HUDEP-2 (cell line): ENCODE data around the gene MAML2.

Experiments used
- DNase-seq, 76 experiments: peaks; one replicate each; lab custom pipeline; 2025; ENCODE audit not compliant: unreplicated experiment in 76 of 76; lab: John Stamatoyannopoulos, UW

The MAML2 gene

GRCh38 chr11:96339706-96340554, 3.1 kb downstream of the MAML2 start:
- no peak for DNase-seq

DNA sequence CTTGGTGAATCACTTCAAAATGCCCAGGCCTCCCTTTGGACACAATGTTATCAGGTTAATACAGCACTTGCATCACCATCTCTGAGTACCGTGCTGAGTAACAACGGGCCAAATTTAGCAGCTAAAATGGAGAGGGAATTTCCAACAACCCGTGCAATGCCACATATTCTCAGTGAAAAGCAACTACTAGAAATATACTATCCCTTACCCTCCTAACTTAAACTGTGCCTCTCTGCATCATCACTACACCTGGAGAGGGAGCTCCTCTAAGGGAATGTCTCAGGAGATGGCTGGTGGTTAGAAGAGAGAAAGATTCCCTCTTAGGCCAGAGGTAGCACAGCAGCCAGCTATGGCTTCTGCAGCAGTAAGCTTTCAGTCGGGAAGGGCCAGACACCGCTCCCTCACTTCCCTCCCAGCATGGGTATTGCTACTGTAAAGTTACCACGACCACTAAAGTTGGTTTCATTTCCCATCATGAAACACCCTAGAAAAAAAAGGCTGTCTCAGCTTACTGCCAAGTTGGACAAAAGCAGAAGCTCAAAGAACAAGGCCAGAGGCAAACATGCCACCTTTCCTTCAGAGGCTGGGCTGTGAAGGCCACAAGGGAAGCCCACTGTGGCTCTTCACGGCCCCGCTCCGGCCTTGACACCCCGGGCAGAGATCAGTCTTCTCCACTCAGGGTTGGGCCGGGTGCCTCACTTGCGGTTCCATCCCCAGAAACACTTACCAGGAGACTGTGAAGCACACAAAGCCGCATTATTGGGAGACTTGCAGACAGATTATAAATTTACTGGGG, 3.9 kb downstream of the MAML2 start:
- DNase-seq = peak in 1 of 76 experiments; percentile 21

DNA sequence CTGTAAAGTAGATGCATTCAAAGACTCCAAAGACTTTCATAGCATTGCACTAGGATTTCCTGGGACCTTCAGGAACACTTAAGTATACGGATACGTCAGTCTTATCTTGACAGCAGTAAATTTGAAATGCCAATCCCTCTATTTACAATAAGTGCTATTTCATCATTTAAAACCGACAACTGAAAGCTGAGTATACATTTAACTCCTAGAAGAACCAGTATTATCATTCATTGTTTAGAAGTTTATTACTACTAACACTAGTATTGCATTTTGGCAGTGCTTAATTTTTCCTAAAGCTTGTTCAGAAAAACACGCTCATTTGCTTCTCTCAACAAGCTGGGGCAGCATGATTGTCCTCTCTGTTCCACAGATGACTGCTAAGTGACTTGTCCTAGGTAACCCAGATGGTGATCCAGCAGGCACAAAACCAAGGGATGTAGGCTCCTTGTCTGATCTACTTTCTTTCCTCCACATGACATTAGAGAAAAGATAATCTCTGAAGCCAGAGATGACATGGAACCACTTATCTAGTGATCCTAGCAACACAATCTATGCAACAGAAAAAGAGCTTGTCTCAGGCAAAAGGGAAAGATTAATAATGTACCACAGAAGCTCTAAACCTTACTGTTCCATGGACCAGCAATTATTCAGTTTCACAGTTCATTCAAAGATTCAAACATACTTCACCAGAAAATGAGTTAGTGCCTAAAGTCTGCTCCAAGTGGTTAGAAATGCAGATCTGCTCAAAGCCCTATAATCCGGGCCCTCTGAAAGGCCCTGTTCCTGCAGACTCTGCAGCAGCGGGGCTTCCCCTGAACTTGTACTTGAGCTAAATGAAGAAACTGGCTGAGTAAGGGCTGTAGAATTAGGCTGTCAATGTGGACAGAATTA, 5.2 kb downstream of the MAML2 start:
- peak in 1 of 76 experiments; percentile 3 for DNase-seq

DNA sequence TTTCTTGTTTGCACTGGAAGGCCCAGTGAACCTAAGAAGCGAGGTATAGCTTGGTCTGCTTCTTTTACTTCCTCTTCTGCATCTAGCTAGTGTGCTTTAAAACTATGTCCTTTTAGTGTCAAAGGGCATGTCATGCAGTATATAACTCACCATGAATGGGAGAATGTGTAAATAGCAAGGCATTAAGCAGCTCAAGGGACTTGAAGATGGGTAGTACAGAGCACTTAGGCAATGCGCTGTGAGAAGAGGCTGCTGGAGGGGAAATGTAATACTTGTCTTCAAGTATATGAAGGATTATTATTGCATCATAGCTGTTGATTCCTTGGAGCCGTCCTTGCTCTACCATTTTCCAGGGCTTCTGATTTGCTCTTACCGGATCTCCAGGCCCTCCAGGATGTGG, 7.6 kb downstream of the MAML2 start:
- no peak for DNase-seq

- no peak for DNase-seq
Observed at GRCh38 chr11:96334219-96334618, 8.8 kb downstream of the MAML2 start.

DNA sequence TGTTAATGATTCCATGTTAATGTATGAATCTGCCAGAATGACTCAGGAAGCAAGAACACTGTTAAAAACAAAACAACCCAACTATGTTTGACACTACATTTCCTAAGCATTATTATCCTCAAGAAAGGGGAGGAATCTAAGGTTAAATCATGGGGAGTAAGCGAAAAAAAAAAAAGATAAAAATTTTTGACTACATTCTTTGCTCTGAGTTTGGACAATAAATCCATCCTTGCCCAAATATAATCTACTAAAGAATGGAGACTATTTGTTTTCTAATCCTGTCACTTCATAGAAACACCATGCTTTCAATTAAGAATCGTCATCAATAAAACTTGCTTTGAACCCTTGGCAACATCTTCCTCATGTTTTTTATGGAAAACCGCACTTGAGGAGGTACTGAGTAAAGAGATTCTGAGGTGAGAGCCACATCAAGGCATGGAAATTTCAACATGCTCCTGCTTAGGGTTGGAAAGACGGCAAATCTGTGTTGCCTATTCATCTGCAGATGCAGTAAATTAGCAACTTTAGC, 9.7 kb downstream of the MAML2 start:
- no peak for DNase-seq

GRCh38 chr11:96332126-96332771, 10.7 kb downstream of the MAML2 start:
- DNase-seq = no peak

DNA sequence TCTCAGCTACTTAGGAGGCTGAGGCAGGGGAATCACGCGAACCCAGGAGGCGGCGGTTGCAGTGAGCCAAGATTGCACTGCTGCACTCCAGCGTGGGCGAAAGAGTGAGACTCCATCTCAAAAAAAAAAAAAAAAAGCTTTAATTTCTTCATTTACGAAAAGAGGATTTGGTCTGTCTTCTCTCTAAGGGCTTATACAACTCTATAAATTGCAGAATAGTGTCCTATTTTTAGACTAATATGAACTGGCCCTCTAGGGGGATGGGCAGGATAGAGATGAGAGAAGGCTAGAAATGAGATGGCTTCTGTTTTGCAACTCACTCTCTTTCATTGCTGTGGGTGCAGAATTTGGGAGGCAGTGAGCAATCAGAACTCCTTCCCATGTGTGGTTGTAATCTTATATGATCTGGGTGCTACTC, 11.3 kb downstream of the MAML2 start:
- DNase-seq = no peak

DNA sequence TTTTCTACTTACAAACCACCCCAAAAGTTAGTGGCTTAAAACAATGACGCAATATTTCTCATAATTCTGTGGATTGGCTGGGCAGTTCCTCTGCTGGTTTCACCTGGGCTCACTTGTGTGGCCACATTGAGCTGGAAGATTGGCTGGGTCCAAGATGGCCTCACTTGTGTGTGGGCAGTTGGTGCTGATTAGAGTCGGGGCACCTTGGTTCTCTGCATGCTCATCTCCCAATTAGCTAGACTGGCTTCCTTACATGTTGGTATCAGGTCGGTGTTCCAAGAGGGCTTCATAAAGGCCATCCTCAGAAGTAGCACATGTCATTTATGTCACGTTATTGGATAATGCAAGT, 12.5 kb downstream of the MAML2 start:
- no peak for DNase-seq

DNA sequence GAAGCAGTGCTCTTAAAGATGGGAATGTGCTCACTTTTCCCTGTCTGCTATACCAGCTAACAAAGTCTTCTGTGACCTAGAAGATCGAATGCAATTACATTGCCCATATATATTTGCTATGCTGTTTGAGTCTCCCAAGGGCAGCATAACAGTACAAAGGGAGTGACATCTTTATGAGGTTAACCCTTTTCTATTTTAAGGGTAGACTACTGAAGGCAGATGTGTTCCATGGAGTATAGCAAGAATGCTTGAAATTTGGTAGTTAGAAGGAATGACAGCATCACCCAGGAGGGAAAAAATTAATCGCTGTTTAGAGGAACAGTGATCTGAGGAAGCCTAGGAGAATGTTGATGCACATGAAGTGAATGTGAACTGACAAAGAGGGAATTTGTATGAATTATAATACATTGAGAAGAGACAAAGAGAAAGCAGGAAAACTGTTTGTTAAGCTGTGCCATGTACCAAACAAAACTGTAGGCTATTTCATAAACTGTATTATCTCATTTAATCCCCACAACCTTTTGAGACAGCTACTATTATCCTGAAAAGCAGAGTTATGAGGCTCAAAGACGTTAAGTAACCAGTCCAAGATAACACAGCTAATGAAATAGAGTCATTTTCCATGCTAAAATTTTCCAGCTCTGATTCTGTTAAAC, 13.0 kb downstream of the MAML2 start:
- DNase-seq = no peak

DNA sequence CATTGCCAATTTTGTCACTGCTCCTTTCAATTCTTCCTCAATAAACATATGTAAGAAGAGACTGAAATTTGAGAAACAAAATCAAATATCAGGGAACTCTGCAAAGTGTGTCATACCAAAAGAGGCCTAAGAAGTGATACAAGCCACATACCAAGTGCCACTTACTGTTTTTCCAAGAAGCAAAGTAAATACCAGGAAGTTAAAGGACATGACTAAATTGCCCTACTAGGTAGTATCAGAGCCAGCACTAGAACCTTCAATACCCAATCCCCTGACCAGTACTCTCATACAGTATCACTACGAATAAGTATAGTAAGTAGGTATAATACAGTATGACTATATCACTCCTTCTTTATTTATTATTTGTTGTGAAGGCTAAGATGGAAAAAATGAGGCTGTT, 13.6 kb downstream of the MAML2 start:
- no peak for DNase-seq

DNA sequence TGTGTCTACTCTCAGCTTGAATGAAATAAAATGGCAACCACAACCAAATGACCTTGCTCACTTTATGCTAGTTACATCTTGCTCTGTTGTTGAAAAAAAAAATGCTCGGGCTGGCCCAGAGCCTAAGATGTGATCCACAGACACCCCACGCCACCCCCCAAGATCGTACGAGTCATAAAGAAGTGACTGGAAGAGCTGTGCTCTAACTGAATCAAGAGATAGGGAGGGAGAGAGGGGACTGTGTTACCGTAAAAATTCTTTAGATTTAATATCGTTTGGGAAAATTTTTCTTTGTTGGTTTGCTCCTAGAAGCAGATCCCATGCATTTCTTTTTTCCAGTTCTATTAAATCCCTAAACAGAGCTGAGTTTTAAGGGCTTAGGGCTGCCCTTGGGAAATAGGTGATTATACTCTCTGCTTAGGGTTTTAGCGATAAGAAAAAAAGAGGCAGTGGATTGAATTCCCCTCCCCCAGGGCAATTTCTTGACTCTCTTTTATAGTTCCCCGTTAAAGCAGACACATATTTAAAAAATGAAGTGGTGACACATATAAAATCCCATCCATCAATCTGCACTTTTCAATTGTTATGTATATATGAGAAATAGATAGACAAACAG, 14.5 kb downstream of the MAML2 start:
- no peak for DNase-seq

DNA sequence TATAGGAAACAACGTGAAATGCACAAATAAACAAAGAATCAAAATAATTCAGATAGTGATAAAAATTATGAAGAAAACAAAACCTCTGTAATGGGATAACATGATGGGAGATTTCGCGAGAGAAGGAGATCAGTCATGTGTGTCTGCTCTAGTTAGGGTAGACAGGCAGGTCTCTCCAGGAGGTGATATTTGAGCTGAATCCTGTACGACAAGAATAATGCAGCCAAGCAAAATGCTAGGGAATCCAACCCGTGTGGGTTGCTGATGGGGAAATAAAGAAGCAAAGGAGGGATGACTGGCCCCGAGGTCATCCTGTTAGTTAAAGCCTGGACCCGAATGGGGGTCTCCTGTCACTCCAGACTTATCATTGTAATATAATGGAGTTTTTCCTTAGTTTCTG, 16.0 kb downstream of the MAML2 start:
- DNase-seq = no peak

- no peak for DNase-seq
Observed at GRCh38 chr11:96324912-96325311, 18.1 kb downstream of the MAML2 start.

DNA sequence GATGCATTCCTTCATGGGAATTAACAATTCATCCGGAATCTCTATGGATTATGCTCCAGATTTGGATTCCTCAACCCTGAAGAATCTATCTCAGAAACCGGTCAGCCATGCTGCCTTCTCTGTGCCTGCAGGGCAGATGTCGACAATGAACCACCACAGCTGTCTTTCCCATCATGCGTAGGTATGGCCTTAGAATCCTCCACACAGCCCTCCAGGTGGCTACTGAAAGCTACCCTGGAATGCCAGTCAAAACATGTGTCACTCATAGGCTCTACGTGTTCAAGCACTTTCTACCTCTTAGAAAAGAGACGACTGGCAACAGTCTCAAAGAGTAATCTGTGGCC, 19.4 kb downstream of the MAML2 start:
- no peak for DNase-seq

DNA sequence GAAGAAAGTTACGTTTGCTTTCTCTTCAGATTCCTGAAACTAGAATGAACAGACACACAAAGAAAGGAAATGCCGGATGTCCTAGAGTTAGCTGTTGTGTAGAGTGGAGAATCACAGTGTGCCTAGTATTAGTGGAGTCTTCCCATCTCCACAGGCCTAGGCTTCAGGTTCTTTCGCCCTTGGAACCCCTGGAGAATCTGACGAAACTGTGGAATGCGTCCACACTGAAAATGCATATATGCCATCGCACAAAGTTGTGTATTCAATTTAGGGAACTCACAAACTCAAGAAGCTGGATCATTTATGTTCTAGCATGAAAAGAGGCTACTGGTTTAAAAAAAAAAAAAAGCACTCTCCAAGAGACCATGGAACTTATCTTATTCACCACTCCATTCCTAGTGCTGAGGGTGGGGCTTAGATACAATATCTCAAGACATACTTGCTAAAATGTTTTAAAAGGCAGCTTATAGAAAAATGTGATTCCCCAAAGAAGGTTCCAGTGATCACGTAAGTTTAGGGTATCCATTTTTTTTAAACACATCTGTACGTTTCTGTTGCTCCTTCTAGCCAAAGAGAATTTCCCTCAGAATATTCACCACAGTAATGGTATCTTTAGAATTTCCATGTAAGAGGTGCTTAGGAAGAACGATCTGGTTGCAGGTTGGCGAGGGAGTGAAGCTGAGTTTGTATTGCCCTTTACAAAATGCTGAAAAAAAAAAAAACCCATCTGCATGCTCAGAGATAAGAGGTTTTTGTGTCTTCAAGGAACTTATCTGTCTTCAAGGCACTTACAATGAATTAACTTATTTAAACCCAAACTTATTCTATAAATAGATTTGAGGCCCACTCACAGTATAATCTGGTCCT, 20.0 kb downstream of the MAML2 start:
- DNase-seq = peak in 30 of 76 experiments; percentile 4 to 67 (median 37)

DNA sequence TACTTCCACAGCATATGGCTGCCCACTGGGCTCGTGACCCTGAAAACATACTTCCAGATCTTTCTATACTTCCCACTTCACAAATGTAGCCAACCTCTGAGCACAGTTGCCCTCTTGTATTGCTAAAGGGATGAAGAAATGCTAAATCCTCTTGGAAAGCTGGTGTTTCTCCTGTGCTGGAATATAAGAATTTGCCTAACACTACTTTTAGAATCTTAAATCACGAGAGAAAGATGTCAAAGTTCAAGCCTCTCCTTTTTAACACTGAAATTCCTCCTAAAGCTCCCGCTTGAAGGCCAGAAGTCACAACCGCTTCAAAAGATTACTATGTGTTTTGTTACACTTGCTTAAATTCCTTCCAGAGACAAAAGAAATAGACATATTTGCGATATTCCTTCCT, 21.9 kb downstream of the MAML2 start:
- no peak for DNase-seq

- DNase-seq = peak in 10 of 76 experiments; percentile 6 to 35 (median 18)
Observed at GRCh38 chr11:96319898-96320656, 22.9 kb downstream of the MAML2 start.
